Middle frontal gyrus (tissue), 1 donor: ENCODE data around the gene SLC4A1.

Experiments used
- DNase-seq: peaks from one replicate; pipeline ENCODE4 v3.0.0-alpha.2; 2015; ENCODE audit warnings: low spot score; ENCODE audit errors: extremely low spot score

SLC4A1 gene

DNA sequence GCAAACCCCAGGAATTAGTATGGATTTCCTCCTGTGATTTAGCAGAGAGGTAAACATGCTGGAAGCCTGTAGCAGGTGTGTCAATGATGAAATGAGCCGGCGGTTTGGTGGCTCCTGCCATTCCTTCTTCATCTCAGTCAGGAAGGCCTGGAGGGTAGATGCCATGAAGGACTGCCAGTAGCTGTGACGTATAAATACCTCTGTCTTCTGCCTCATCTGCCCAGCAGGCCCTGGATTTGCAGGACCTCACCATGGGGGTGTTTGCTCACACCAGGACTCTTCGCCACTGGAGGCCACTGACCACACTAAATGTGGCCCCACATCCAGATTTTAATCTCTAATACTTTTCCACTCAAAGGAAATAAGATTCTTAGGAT lies 16.1 kb upstream of the SLC4A1 start:
- DNase-seq = no peak

DNA sequence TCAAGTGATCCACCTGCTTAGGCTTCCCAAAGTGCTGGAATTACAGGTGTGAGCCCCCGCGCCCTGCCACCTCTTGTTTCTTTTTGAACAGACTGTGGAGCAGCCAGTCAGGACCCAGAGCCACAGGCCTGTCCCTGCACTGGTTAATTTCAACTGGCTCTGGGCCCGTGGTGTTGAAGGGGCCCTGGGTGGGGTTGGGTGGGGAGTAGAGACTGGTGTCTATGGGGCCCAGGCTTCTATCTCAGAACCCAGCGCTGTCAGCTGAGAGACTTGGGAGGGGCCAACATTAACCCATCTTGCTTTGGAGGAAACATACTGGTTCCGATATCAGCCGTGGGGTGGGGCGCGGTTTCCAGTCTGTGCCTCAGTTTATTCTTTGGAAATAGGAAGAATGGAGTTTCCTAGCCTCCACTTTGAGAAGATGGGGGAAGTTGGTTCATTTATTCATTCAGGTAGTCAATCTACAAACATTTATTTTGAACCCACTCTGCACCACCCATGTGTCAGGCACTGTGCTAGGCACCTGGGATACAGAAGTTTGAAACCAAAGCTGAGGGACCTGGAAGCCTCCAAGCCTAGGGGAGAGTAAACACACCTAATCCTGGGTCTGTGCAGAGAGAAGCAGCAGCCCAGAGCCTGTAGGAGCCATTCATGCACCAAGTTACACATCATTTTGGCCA lies 15.5 kb upstream of the SLC4A1 start:
- DNase-seq = no peak

DNA sequence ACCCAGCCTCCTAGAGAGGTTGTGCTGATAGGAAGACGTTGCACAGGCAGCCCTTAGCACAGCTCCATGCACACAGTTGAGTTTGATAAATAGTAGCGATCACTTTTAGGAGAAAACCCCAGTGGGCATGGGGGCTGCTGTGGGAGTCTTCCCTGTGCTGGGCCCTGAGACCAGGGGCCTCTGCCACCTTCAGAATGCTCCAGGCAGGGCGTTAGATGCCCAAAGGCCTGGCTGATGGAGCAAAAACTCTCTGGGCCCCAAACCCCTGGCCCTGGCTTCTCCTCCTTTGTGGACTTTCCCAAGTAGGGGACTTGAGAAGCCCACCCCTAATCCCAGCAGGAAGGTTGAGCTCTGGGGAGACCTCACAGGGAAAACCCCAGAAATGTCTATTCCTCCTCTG lies 14.3 kb upstream of the SLC4A1 start:
- DNase-seq = no peak

DNA sequence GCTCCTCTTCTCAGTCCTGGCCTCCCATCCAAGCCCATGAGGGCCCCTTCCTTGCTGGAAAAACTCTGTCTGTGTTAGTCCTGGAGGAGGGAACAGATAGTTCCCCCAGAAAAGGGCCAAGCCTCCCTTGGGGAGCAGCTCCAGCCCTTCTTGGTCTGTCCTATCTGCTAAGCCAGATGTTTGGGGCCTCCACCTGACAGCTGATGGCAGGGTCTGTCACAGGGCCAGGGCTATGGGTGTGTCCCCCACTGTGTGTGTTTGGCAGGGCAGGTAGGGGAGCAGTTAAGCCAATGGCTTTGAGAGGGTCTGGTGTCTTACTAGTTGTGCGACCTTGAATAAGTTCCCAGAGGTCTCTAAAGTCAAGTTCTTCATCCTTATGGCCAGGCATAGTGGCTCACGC lies 13.6 kb upstream of the SLC4A1 start:
- DNase-seq = no peak

GRCh38 chr17:44280392-44280937 lies 12.5 kb upstream of the SLC4A1 start:
- DNase-seq = no peak

- DNase-seq = no peak
These were observed 11.9 kb upstream of the SLC4A1 start for GRCh38 chr17:44279666-44280391.

DNA sequence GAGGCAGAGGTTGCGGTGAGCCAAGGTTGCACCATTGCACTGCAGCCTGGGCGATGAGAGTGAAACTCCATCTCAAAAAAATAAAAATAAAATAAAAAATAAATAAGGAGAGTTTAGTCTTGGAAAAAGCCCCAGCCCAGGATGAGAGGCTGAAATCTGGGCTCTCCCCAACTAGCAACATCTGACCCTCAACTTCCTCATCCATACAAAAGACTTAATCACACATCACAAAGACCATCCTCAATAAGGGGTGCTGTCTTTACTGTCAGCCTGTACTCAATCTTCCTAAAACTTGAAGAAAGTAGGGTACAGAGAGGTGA lies 11.4 kb upstream of the SLC4A1 start:
- no peak for DNase-seq

GRCh38 chr17:44277976-44278375 lies 10.0 kb upstream of the SLC4A1 start:
- no peak for DNase-seq

GRCh38 chr17:44273607-44274006 lies 5.7 kb upstream of the SLC4A1 start:
- DNase-seq = no peak

- DNase-seq = no peak
These were observed 5.0 kb upstream of the SLC4A1 start for GRCh38 chr17:44272954-44273353.

DNA sequence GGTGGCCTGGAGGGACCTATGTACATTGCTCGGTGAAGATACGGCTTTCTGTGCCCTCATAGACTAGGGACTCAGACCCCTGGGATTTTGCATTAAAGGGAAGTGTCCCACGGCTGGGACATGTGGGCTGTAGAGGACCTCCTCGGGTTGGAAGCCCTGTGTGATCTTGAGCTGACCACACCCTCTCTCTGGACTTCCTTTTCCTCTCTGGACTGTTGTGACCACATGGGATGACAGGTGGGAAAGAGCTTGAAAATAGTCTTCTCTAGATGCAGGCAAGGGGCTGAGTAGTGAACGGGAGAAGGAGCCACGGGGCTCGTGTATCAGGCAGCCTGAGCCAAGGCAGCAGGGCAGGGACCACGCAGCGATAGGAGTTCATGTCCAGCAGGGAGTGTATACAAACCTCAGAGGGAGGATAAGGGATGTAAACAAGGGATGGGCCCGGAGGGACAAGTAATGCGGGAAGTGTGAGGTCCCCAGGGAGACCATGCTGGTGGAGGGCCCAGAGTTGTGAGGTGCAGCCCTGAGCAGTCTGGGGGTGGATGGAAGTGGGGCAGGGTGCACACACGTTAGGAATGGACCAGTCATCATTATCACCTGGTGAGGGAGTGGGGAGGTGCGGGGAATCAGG lies 4.5 kb upstream of the SLC4A1 start:
- DNase-seq = no peak

DNA sequence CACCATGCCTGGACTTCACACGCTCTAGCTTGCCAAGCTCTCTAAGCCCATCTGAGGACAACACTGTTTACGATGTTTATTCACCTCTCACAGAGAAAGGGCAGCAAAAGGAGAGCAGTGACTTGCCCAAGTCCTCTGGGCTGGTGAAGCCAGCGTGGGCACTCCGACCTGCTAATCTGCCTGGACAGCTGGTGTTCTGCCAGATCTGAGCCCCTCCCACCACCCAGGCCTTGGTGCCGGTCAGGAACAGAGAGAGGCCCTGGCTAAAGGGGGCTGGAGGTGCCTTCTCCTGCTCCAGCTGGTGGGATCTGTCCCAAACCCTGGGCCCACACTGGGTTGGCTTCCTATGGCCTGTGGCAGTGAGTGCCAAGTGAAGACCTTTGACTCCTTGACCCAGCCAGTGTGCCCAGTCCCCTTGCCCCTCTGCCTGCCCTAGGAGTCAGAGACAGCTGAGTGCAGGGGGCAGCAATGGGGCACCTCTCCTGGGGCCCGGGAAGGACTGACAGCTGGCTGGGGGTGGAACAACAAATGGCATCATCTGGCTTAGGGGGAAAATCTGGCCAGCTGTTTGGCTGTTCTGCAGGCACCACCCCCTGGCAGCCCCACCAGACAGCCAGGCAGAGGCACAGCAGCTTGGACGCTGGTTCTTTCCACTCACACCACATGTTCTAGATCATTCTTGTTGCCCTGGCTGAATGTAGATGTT lies 1.8 kb upstream of the SLC4A1 start:
- DNase-seq = no peak

DNA sequence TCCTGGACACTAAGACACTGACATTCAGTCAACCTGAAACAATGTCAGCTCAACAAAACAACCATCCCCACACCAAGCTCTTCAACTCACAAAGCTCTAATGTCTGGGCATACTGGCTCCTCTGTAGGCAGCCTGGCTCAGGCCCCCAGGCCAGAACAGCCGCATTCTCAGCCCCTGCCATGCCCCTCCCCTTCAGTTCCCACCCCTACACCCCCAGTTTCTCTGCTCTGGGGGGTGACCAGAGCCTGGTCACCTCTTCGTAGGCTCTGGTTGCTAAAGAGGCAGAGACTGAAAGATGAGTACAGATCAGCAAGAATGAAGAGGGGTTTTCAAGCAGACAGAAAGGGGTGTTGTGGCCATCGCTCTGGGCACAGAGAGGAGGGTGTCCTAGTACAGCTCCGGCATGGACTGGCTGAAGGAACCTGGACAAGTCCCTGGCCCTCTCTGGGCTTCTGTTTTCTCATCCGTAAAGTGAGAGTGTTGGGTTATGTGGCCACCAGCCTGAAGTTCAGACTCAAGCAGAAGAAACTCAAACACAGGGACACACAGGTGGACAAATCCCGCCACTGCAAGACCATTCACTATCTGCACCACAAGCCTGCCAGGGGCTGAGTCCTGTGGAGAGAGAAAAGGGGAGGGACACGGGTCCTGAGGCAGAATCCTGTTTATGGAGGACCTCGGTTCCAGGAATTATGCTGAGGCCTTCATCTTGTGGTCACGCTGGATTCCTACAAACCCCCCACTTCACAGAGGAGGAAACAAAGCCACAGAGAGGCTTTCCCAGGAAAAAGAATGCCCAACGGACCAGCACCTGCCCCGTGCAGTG lies 987 bp upstream of the SLC4A1 start:
- no peak for DNase-seq

- DNase-seq = no peak
These were observed 825 bp downstream of the SLC4A1 start for GRCh38 chr17:44267165-44267455.

GRCh38 chr17:44266402-44267164 lies 1.4 kb downstream of the SLC4A1 start:
- DNase-seq = no peak

DNA sequence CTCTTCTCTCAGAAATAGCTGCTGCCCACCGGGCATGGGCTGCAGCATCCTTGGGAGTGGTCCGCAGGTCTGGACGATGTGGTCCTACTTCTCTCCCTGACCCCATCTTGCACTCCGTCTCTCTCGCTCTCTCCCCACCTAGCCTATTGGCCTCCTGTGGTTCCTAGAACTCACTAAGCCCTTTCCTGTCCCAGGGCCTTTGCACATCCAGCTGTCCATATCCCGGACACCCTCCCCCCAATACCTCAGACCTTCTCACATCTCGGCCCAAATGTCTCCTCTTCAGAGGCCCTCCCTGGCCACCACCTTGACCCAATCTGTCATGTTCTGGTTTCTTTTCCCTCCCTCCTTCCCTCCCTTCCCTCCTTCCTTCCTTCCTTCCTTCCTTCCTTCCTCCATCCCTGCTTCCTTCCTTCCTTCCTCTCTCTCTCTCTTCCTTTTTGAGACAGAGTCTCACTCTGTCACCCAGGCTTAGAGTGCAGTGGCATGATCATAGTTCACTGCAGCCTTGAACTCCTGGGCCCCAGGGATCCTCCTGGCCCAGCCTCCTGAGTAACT lies 4.5 kb downstream of the SLC4A1 start:
- no peak for DNase-seq

GRCh38 chr17:44262654-44263225 lies 5.2 kb downstream of the SLC4A1 start:
- DNase-seq = no peak

- no peak for DNase-seq
These were observed 7.6 kb downstream of the SLC4A1 start for GRCh38 chr17:44260296-44260695.

DNA sequence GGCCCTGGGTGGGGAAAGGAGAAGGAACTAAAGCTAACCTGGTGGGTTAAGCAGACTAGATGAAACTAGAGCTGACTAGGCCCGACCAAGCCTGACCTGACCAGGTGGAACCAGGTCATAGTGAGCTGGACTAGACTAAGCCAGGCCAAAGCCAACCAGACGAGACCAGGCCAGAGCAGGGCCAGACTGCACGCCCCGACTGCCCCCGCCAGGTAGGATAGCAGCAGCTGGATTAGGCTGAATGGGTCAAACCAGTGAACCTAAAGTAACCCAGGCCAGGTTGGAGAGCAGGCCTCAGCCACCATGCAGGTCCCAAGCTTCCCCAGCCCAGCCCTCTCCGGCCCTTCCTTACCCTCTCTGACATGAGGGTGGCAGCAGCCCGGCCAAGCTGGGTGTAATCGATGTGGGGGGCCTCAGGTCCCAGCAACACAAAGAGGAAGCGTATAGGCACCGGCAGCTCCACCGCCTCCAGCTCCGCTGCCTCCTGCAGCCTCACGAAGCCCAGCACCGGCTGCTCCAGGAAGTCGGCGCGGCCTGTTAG lies 9.1 kb downstream of the SLC4A1 start:
- DNase-seq = no peak
